PC-3 (cell line): ENCODE data around the gene NLGN1.

Experiments
- EZH2 ChIP-seq: fragments of 300-600 bp; sonication (generic); IDR thresholded peaks from one replicate; pipeline ENCODE4 v1.6.1; 2017; ENCODE audit warnings: antibody characterized with exemption, mild to moderate bottlenecking, low read length; ENCODE audit not compliant: unreplicated experiment
- EZH2phosphoT487 ChIP-seq: fragments of 300-600 bp; sonication (generic); IDR thresholded peaks from 2 replicates; pipeline ENCODE4 v1.6.1; 2018; ENCODE audit warnings: mild to moderate bottlenecking, antibody characterized with exemption, low read length, borderline replicate concordance
- TF ChIP-seq, protein P1 (sequence below): fragments of 300-600 bp; sonication (generic); conservative IDR thresholded peaks from 2 replicates; pipeline ENCODE4 v1.5.1; 2017; ENCODE audit warnings: antibody characterized with exemption, low read depth, mild to moderate bottlenecking, low read length

DNA sequence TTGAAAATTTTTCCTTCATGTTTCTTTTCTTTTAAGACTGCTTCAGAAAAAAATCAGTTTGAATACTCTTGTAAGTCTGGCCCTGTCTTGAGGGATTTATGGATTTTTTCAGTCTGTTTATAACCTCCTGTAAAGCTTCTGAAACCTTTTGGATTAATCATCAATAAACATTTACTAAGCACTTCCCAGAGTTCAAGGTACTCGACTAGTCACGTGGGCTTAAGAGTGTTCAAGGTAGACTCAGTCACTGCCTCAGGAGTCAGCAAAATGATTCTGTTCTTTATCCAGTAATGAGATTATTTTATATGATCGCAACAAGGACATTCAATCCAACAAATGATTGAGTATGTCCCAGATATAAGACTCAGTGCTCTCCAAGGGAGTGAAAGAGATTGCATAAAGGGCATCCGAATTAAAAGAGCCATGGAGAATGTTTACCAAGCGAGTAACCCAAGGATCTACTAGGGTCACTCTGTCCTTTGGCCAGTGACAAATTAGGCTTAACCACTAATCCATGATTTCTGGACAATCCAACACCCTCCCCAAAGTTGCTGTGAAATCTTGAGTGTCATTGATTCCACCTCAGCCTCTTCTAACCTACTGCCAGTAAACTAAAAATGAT, 735.0 kb downstream of the NLGN1 start:
- TF ChIP-seq, protein P1, sequence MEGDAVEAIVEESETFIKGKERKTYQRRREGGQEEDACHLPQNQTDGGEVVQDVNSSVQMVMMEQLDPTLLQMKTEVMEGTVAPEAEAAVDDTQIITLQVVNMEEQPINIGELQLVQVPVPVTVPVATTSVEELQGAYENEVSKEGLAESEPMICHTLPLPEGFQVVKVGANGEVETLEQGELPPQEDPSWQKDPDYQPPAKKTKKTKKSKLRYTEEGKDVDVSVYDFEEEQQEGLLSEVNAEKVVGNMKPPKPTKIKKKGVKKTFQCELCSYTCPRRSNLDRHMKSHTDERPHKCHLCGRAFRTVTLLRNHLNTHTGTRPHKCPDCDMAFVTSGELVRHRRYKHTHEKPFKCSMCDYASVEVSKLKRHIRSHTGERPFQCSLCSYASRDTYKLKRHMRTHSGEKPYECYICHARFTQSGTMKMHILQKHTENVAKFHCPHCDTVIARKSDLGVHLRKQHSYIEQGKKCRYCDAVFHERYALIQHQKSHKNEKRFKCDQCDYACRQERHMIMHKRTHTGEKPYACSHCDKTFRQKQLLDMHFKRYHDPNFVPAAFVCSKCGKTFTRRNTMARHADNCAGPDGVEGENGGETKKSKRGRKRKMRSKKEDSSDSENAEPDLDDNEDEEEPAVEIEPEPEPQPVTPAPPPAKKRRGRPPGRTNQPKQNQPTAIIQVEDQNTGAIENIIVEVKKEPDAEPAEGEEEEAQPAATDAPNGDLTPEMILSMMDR: no peak
- TF ChIP-seq EZH2 (no peak), EZH2phosphoT487 (no peak)
